ENCODE data around the gene CD58.

Gene CD58

GRCh38 chr1:116538544-116538943 is 32.3 kb downstream of the CD58 start:
- peak; percentile 32 for DNase-seq

DNA sequence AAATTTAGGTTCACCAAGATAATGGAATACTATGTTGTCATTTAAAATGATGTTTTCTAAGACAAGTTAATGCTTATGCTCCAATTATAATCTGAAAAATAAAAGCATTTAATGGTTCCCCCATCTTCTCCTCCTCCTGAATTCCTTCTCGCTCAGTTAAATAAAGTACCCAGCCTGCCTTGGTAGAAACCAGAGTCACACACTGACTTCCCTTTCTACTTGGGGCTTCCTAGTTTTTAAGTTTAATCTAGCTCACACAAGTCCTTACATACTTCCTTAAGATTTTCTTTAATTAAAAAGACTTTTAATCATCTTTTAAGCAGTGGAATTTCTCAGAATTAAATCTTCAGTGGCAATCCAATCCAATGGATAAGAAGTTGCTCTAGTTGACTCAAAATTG is 32.9 kb downstream of the CD58 start:
- DNase-seq = no peak

DNA sequence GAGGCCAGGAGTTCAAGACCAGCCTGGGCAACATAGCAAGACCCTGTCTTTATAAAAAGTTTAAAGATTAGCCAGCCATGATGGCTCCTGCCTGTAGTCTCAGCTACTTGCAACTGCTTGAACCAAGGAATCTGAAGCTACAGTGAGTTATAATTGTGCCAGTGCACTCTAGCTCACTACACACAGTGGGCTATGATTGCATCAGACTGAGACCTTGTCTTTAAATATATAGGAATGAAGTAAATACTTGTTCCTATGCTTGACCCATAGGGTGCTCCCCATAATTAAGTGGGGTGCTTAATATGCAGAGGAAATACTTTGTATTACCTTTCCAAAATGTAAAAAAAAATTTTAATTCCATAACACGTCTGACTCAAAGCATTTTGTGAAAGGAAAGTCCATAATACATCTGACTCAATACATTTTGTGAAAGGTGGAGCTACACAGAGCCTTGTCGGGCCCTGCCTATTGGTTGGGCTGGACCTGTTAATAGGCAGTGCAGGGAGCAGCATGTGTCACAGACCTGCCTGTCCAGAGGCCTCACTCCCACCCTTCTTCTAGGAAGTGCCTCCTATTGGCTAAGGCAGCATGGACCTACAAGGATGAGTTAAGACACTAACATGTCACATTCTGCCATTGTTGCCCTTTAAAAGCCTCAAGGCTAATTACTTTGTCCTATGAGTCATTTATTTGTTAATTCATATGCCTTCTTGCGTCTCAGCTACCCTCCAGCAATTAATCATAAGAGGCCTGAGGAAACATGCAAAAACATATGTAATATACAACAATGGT is 33.6 kb downstream of the CD58 start:
- no peak for DNase-seq

GRCh38 chr1:116534014-116534739 is 36.6 kb downstream of the CD58 start:
- DNase-seq = no peak

- DNase-seq = no peak
These were observed 37.4 kb downstream of the CD58 start for GRCh38 chr1:116533429-116533820.

DNA sequence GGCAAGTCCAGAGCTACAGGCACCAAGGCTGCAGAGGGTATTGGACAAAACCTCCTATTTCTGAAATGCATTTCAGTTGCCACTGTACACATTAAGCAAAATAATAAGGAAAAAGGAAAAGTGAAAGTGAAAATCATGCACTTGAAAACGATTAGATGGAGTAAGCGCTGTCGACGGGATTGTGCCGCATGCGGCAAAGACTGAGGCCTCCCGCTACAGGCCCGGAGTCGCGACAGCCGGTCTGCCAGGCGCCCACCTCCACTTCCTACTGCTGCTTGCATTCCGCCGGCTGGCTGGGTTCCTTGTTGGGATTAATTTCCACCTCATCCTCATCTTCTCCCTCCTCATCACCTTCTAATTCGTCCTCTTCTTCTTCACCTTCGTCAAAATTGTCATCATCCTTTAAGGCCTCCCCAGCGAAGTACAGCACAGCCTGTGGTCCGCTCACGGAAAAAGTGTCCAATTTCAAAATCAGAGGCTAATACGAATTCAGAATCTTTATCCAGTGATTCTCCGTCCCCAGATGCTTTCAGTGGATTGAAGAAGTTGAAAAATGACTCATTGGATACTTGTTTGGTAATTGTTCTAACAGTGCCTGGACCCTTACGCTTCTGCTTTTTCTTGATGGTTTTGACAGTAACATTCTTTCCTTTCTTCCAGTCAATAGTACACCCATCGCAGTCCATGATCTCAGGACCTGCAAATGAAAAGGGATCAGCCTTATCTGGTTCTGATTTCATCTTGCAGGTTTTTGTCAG is 38.0 kb downstream of the CD58 start:
- no peak for DNase-seq

GRCh38 chr1:116531917-116532316 is 38.9 kb downstream of the CD58 start:
- no peak for DNase-seq

DNA sequence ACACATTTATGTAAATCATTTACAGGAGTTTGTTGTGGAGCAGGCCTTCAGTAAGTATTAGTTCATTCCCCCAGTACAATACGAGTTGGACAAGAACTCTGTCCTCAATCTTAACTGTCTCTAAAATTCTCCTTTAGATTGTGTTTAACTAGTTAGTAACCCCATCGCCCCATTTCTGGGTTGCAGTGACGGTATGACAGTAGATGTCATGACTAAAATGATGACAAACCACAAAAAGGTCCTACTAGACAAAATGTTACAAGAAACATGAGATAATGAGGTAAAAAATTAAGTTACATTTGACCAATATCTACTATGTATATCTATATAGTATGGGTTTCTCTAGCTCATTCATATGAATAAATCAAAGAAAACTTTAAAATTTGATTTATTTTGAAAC is 41.1 kb downstream of the CD58 start:
- DNase-seq = no peak

DNA sequence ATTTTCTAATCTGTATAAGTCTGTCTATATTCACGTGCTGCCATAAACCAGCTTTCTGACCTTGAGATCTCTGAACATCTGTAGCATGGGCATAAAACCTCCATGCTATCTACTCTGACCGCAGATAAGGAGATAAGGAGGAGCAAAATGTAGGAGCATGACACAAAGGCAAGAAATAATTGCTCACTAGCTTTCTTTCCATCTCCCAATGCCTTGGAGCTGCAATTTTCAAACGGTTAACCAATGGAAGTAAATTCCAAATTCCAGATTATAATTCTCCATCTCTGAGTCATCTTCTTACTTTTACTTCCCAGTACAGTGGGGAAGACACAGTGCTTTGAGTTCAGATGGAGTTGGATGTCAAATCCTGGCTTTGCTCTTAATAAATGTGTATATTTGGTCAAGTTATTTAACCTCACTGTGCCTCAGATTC is 41.6 kb downstream of the CD58 start:
- DNase-seq = no peak

DNA sequence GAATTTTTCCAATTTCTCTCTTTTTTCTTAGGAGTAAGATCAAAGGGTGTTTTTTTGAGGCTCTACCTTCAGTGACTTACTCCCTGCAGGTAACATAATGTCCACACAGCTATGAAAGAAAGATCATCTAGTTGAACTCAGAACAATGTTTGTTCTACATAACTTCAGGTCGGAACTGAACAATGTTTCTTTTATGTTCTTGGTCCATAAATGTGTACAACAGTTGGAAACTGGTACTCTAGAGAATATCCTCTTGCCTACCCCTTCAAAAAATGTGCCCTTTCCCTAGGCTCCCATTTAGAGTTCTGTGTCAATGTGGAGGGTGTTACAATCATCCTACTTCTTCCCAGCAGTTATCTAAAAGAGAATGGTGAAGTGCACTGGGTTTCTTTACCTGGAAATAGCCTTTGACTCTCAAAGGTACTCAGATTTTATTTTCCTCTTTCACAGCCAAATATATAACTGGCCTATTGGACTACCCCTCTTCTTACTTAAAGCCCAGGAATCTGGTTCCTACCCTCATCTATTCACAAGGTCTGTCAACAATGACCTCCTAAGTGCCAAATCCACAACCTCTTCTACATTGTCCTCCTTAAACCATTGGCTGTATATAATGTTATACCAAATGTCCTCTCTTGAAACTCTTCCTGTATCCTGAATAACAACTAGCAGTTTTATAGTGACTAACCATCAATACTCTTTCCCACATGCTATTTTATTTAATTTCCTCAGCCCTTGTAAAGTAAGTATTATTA is 42.3 kb downstream of the CD58 start:
- no peak for DNase-seq

DNA sequence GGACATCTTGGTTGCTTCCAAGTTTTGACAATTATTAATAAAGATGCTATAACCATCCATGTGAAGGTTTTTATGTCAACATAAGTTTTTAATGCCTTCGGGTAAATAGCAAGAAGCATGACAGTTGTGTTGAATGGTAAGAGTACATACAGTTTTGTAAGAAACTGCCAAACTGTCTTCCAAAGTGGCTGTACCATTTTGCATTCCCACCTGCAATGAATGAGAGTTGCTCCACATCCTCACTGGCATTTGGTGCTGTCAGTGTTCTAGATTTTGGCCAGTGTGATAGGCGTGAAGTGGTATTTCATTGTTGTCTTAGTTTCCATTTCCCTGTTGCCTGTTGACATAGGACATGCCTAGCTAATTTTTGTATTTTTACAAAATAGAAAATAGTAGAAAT is 45.4 kb downstream of the CD58 start:
- no peak for DNase-seq

DNA sequence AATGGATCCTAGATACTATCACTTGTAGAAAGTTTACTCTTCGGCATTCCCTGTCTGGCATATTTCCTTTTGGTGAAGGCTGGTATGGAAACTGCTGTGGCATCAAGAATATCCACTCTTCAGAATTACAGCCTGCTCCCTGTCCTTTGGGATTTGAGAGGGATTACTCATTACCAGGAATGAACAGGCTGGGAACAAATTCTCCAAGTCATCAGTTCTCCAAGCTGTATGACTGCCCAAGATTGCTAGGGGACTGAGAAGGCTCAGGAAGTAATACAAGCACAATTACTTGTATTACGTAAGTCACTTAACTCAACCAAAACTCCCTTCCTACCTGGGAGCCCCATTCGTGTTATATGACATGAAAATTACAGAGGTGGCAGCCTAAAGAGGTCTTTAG is 49.6 kb downstream of the CD58 start:
- DNase-seq = no peak

- DNase-seq = no peak
These were observed 52.4 kb downstream of the CD58 start for GRCh38 chr1:116518400-116518799.

- no peak for DNase-seq
These were observed 54.2 kb downstream of the CD58 start for GRCh38 chr1:116516631-116517030.

GRCh38 chr1:116515702-116516101 is 55.1 kb downstream of the CD58 start:
- DNase-seq = peak; percentile 61

DNA sequence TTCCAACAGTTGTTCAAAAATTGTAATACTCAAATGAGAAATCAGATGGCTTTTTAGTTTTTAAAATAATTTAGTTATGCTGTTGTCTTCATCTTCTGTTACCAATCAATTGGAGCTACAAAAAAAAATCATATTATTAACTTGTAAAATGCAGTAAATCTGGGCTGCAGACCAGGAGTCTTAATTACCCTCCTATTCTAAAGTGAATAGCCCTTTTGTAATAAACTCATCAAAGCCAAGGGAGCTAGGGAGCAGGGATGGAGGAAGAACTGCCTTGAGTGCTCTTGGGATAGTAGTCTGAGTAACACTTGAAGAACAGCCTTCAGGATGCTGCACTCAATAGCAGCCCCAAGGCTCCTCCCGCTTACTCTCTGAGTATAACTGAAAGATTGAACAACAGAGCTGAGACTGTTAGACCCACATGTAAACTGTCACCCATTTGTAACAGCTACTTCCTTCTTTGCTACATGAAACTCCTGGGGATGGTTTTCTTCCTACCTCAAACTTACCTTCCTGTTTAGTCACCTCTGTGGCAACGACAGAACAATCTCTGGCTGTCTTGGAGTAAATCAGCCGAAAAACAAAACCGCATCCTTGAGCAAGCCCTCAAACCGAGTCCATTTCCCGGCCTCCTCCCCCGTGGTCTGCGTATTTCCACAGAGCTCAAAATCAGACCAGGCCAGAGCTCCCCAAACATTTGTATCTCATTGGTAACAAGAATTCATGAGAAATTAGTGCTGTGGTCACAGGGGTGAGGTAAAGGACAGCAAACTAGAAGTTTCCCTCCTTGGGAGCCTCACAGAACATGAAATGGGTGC is 55.9 kb downstream of the CD58 start:
- DNase-seq = peak; percentile 80

- DNase-seq = no peak
These were observed 56.9 kb downstream of the CD58 start for GRCh38 chr1:116513956-116514355.

DNA sequence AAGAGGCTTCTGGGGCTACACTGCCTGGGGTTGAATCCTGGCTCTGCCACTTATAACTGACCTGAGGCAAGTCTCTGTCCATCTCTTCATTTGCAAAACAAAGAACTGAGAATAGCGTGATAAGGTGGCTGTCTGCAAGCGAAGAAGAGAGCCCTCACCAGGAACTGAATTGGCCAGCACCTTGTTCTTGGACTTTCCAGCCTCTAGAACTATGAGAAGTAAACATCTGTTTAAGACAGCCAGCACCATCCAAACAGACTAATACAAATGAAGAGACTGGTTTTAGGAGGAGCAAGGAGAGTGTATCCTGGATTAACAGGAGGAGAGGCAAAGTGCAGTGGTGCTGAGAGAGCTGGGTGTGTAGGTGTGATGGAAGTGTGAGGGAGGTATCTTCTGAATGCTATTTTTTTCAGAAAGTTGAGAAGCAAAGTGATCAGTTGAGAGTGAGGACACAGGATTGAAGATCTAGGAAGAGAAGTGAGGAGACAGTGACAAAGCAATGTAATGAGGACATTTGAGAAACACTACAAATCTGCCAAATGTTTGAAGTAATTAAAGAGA is 59.3 kb downstream of the CD58 start:
- DNase-seq = no peak

- DNase-seq = no peak
These were observed 60.5 kb downstream of the CD58 start for GRCh38 chr1:116510361-116510760.

GRCh38 chr1:116508984-116509980 is 61.5 kb downstream of the CD58 start:
- no peak for DNase-seq
